ENCODE results near the gene CNPY4.

The CNPY4 gene

GRCh38 chr7:100169147-100169850 lies 49.9 kb downstream of the CNPY4 start:
- no peak overlapping the region for H3K4me3 ChIP-seq (ENCODE audit: low read depth, low read length)
- TF ChIP-seq, protein P1, sequence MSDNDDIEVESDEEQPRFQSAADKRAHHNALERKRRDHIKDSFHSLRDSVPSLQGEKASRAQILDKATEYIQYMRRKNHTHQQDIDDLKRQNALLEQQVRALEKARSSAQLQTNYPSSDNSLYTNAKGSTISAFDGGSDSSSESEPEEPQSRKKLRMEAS (IDR thresholded peaks at IDR 0.05; ENCODE audit: low read depth, low read length), result no peak
- DNase-seq (ENCODE audit: low read depth), result no peak

GRCh38 chr7:100170101-100170897 lies 50.9 kb downstream of the CNPY4 start:
- TF ChIP-seq, protein P1 (IDR thresholded peaks at IDR 0.05; ENCODE audit: low read depth, low read length), result no peak
- no peak for TF ChIP-seq MYC (IDR thresholded peaks at IDR 0.05; ENCODE audit: low read depth, low read length)
- H3K4me3 ChIP-seq (ENCODE audit: low read depth, low read length), result no peak overlapping the region
- no peak for DNase-seq (ENCODE audit: low read depth)

GRCh38 chr7:100171087-100171681 lies 51.8 kb downstream of the CNPY4 start:
- DNase-seq (ENCODE audit: low read depth), result peak; percentile 13
- no peak overlapping the region for H3K4me3 ChIP-seq (ENCODE audit: low read depth, low read length)
- TF ChIP-seq POLR2A (IDR thresholded peaks at IDR 0.05; ENCODE audit: extremely low read depth, insufficient read length), result no peak
- no peak for TF ChIP-seq MYC (IDR thresholded peaks at IDR 0.05; ENCODE audit: low read depth, low read length)
- TF ChIP-seq, protein P1 (IDR thresholded peaks at IDR 0.05; ENCODE audit: low read depth, low read length), result no peak
- no peak for TF ChIP-seq CTCF (IDR thresholded peaks at IDR 0.05; ENCODE audit: low read depth, low read length)

DNA sequence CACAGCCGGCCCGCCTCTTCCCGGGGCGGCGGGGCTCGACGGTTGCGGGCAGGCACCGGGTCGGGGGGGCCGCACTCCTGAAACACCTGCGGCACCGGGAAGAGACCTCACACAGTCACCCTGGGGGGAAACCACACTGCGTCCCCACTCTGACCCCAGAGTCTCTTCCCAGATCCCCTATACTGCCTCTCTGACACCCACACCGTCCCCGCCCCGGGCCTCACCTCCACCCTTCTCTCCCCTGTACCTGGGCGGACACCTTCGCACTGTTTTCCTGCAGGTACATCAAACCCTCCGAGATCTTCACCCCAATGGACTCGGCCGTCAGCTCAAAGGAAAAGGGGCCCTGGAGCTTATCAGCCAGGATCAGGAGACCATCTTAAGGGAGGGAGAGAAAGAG lies 52.4 kb downstream of the CNPY4 start:
- no peak for TF ChIP-seq CTCF (IDR thresholded peaks at IDR 0.05; ENCODE audit: low read depth, low read length)
- no peak for TF ChIP-seq MYC (IDR thresholded peaks at IDR 0.05; ENCODE audit: low read depth, low read length)
- TF ChIP-seq, protein P1 (IDR thresholded peaks at IDR 0.05; ENCODE audit: low read depth, low read length), result no peak
- DNase-seq (ENCODE audit: low read depth), result no peak
- no peak overlapping the region for H3K4me3 ChIP-seq (ENCODE audit: low read depth, low read length)

GRCh38 chr7:100173806-100174495 lies 54.5 kb downstream of the CNPY4 start:
- no peak overlapping the region for H3K4me3 ChIP-seq (ENCODE audit: low read depth, low read length)
- no peak for TF ChIP-seq POLR2A (IDR thresholded peaks at IDR 0.05; ENCODE audit: extremely low read depth, insufficient read length)
- no peak for TF ChIP-seq CTCF (IDR thresholded peaks at IDR 0.05; ENCODE audit: low read depth, low read length)
- no peak for TF ChIP-seq MYC (IDR thresholded peaks at IDR 0.05; ENCODE audit: low read depth, low read length)
- TF ChIP-seq, protein P1 (IDR thresholded peaks at IDR 0.05; ENCODE audit: low read depth, low read length), result no peak
- no peak for DNase-seq (ENCODE audit: low read depth)

DNA sequence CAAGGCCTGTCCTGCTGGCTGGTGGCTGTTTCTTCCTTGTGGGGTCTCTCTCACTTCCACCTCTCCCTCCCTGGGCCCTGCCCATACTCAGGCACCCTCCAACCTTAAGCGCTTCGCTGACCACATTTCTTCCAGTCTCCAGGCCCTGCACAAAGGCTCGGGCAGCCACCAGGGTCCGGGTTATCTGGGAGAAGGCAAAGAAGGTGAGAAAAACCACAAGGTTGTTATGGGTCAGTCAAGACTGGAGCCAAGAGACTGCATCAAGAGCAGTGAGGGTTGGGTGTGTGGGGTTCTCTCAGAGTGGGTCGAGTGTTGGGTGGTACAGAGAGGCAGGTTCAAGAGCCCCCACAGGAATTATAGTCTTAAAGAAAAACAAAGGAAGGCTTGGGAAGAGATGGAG lies 55.1 kb downstream of the CNPY4 start:
- TF ChIP-seq CTCF (IDR thresholded peaks at IDR 0.05; ENCODE audit: low read depth, low read length) (no peak), POLR2A (IDR thresholded peaks at IDR 0.05; ENCODE audit: extremely low read depth, insufficient read length) (no peak), MYC (IDR thresholded peaks at IDR 0.05; ENCODE audit: low read depth, low read length) (no peak)
- TF ChIP-seq, protein P1 (IDR thresholded peaks at IDR 0.05; ENCODE audit: low read depth, low read length), result no peak
- DNase-seq (ENCODE audit: low read depth), result no peak
- H3K4me3 ChIP-seq (ENCODE audit: low read depth, low read length), result no peak overlapping the region

Measured in NB4 (cell line).